GM13977 (cell line): ENCODE measurements around the gene AKAP7.

Experiments
- DNase-seq: peaks from one replicate; pipeline ENCODE4 v3.0.0; 2012; ENCODE audit warnings: low spot score
- CTCF ChIP-seq: IDR thresholded peaks from 2 replicates; pipeline ENCODE4 v1.5.1; 2012; ENCODE audit warnings: mild to moderate bottlenecking, control low read depth; ENCODE audit not compliant: insufficient read depth; ENCODE audit errors: extremely low read depth, missing control alignments
- in situ Hi-C: fragments of 300-500 bp; cut with MboI; formaldehyde crosslinking; loops from one replicate; pipeline ENCODE4 v1.12.0; 2022; ENCODE audit warnings: low sequenced_read_pairs, low pct_unique_long_range_greater_than_20kb, mixed read lengths, inconsistent platforms; ENCODE audit not compliant: unreplicated experiment

AKAP7 gene

GRCh38 chr6:131117878-131118277 is 17.4 kb upstream of the AKAP7 start:
- in situ Hi-C loops: loop anchor here (5.0 kb wide), 1 partner anchor 231 kb away; no protein-coding TSS in a partner anchor
- no peak for TF ChIP-seq CTCF
- no peak for DNase-seq

- in situ Hi-C loops: no loop called here
- no peak for DNase-seq
- no peak for TF ChIP-seq CTCF
These were observed 13.3 kb upstream of the AKAP7 start for GRCh38 chr6:131122007-131122406.

GRCh38 chr6:131122516-131122915 is 12.8 kb upstream of the AKAP7 start:
- in situ Hi-C loops: no loop called here
- no peak for TF ChIP-seq CTCF
- DNase-seq: no peak

GRCh38 chr6:131124336-131125071 is 10.8 kb upstream of the AKAP7 start:
- no peak for TF ChIP-seq CTCF
- in situ Hi-C loops: no loop called here
- no peak for DNase-seq

- TF ChIP-seq CTCF: no peak
- in situ Hi-C loops: no loop called here
- no peak for DNase-seq
These were observed 9.8 kb upstream of the AKAP7 start for GRCh38 chr6:131125431-131125830.

GRCh38 chr6:131129689-131130553 is 5.3 kb upstream of the AKAP7 start:
- TF ChIP-seq CTCF: no peak
- in situ Hi-C loops: no loop called here
- no peak for DNase-seq
